ENCODE results near the gene AMOTL1. TPM values are rescaled to one million over a fixed set of nuclear protein-coding genes. Genes with fewer than 3 reads are reported as not detected.

Gene AMOTL1
- total RNA-seq, 4 donors from 2014 or later: 34.1 to 51.2 (median 41.0) TPM

DNA sequence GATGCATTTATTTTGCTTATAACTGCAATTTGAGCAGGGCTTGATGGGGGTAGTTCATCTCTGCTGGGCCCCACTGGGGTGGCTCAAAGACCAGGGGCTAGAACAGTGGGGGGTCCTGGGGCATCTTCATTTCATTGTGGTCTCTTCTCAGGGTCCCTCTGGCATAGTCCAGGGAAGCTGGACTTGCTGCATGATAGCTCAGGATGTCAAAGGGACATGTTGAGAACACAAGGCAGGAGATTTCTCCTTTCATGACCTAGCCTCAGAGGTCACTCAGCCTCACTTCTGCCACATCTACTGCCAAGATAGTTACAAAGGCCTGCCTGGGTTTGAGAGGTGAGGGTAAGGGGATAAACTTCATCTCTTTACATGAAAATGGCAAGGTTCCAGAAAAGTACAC lies 115.7 kb downstream of the AMOTL1 start:
- H3K27ac ChIP-seq: no peak overlapping the region
- no peaks in the 10 kb centered on the region for H3K9me3 ChIP-seq
- DNase-seq: no peak
- intact Hi-C loops (cut with DNase I): no loop called here
- TF ChIP-seq POLR2A (IDR thresholded peaks at IDR 0.05): no peak
- TF ChIP-seq, protein P1, sequence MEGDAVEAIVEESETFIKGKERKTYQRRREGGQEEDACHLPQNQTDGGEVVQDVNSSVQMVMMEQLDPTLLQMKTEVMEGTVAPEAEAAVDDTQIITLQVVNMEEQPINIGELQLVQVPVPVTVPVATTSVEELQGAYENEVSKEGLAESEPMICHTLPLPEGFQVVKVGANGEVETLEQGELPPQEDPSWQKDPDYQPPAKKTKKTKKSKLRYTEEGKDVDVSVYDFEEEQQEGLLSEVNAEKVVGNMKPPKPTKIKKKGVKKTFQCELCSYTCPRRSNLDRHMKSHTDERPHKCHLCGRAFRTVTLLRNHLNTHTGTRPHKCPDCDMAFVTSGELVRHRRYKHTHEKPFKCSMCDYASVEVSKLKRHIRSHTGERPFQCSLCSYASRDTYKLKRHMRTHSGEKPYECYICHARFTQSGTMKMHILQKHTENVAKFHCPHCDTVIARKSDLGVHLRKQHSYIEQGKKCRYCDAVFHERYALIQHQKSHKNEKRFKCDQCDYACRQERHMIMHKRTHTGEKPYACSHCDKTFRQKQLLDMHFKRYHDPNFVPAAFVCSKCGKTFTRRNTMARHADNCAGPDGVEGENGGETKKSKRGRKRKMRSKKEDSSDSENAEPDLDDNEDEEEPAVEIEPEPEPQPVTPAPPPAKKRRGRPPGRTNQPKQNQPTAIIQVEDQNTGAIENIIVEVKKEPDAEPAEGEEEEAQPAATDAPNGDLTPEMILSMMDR (IDR thresholded peaks at IDR 0.05): no peak
- H3K4me1 ChIP-seq: no peaks in the 10 kb centered on the region
- no peaks in the 10 kb centered on the region for H3K36me3 ChIP-seq
- no peaks in the 10 kb centered on the region for H3K27me3 ChIP-seq
- H3K4me3 ChIP-seq (replicated peaks in 1 of 3): no peak overlapping the region

DNA sequence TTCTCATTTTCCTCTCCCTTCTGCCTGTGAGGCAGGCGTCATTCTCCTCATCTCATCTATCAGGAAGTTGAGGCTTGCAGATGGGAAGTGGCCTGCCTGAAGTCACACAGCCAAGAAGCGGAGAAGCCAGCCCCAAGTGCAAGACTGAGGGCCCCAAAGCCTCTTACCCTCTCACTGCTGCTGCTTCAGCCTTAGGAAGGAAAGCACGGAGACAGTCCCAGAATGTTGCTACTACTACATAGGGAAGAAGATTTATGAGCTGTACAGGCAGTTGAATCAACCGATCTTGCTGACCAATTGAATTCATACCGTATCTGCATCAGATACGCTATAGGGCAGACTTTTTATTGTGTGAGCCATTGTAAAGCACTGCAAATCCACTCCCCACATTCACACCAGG lies 116.2 kb downstream of the AMOTL1 start:
- no peak for DNase-seq
- Histone ChIP-seq H3K36me3 (no peaks in the 10 kb centered on the region), H3K27ac (no peak overlapping the region), H3K9me3 (no peaks in the 10 kb centered on the region), H3K27me3 (no peaks in the 10 kb centered on the region), H3K4me3 (replicated peaks in 1 of 3) (no peak overlapping the region), H3K4me1 (no peaks in the 10 kb centered on the region)
- TF ChIP-seq POLR2A (IDR thresholded peaks at IDR 0.05): no peak
- TF ChIP-seq, protein P1 (IDR thresholded peaks at IDR 0.05): no peak
- WGBS, 2 donors: 84 to 85% methylated on average over 6 of the region's 6 CpGs
- intact Hi-C loops (cut with DNase I): no loop called here

- Histone ChIP-seq H3K27ac (no peak overlapping the region), H3K9me3 (no peaks in the 10 kb centered on the region), H3K36me3 (no peaks in the 10 kb centered on the region), H3K4me3 (replicated peaks in 1 of 3) (no peak overlapping the region), H3K4me1 (no peaks in the 10 kb centered on the region), H3K27me3 (no peaks in the 10 kb centered on the region)
- intact Hi-C loops (cut with DNase I): no loop called here
- TF ChIP-seq, protein P1 (IDR thresholded peaks at IDR 0.05): no peak
- no peak for TF ChIP-seq POLR2A (IDR thresholded peaks at IDR 0.05)
- no peak for DNase-seq
- WGBS, 2 donors: 57 to 63% methylated on average over 5 of the region's 5 CpGs
Measured at GRCh38 chr11:94885133-94885532, 117.0 kb downstream of the AMOTL1 start.

DNA sequence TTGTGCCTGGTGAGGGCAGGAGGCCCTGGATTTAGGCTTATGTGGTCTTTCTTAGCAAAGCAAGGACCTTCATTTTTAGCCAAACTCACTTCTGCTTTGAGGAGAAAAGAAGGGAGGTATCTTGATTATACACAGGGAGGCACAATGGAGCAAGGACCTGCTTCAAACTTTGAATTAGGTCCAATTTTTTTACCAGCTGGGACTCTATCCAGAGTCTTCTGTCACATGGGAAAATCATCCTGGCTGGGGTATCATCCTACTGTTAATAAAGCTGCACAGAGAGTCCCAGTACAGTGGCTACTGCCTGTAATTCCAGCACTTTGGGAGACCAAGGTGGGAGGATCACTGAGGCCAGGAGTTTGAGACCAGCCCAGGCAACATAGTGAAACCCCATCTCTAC lies 117.4 kb downstream of the AMOTL1 start:
- intact Hi-C loops (cut with DNase I): no loop called here

DNA sequence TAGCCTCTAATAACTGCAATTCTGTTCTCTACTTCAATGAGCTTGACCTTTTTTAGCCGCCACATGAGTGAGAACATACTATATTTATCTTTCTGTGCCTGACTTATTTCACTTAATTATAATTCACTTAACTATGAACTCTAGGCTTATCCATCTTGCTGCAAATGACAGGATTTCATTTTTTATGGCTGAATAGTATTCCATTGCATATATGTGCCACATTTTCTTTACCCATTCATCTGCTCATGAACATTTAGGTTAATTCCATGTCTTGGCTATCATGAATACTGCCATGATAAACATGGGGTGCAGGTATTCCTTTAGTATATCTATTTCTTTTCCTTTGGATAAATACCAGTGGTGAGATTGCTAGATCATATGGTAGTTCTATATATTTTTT lies 120.0 kb downstream of the AMOTL1 start:
- WGBS, 2 donors: 0% methylated on average over 1 of the region's 1 CpG; no CpG with 5 or more reads in 1 of the 2 donors
- intact Hi-C loops (cut with DNase I): no loop called here
- Histone ChIP-seq H3K36me3 (no peaks in the 10 kb centered on the region), H3K27ac (no peak overlapping the region), H3K9me3 (no peaks in the 10 kb centered on the region), H3K27me3 (no peaks in the 10 kb centered on the region), H3K4me3 (replicated peaks in 1 of 3) (no peak overlapping the region), H3K4me1 (no peaks in the 10 kb centered on the region)
- no peak for DNase-seq
- TF ChIP-seq, protein P1 (IDR thresholded peaks at IDR 0.05): no peak
- TF ChIP-seq POLR2A (IDR thresholded peaks at IDR 0.05): no peak

More for the DNA sequence above, 117.4 kb downstream of the AMOTL1 start:
- DNase-seq: no peak
- H3K36me3 ChIP-seq: no peaks in the 10 kb centered on the region
- TF ChIP-seq POLR2A (IDR thresholded peaks at IDR 0.05): no peak
- TF ChIP-seq, protein P1 (IDR thresholded peaks at IDR 0.05): no peak
- H3K27ac ChIP-seq: no peak overlapping the region
- no peaks in the 10 kb centered on the region for H3K9me3 ChIP-seq
- no peaks in the 10 kb centered on the region for H3K4me1 ChIP-seq
- no peaks in the 10 kb centered on the region for H3K27me3 ChIP-seq
- H3K4me3 ChIP-seq (replicated peaks in 1 of 3): no peak overlapping the region
